Measurements from ENCODE around the gene REG3A.

The REG3A gene

DNA sequence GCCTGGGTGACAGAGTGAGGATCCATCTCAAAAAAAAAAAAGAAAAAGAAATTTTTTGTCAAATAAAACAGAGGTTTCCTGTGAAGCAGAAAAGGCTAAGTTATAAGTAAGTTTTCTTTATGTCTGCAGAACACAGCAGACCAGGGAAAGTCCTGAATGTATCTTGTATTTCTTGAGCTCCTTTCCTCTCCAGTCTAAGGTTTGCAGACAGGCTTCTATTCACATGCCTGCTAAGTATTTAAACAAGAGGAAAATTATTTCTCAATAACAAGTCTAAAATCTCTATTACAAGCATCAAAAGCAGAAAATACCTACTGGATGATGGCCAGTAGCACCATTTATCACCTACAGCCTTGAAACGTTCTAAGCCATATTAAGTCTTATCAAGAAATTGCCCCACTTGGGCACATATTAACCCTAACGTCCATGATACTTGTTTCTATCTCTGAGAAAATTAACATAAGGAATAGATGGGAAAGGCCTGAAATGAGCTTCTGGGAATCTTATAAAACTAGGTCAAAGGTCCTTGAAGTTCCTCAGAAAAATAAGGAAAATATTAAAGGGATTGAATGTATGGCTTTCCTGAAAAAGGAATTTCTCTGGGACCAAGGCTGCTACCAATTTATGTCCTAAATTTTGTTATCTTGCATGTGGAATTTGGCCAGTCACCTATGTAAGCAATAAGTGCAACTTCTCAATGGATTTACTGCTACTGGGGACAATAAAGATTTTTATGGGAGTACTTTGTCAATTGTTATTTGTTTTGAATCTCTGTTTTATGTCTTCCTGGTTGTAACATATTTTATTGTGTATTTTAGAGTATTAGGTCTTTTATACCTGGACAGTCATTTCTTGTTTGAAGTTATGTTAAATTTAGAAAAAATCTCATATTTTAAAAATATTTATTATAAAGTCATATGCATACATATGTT, 42.3 kb downstream of the REG3A start:
- no peak for DNase-seq

DNA sequence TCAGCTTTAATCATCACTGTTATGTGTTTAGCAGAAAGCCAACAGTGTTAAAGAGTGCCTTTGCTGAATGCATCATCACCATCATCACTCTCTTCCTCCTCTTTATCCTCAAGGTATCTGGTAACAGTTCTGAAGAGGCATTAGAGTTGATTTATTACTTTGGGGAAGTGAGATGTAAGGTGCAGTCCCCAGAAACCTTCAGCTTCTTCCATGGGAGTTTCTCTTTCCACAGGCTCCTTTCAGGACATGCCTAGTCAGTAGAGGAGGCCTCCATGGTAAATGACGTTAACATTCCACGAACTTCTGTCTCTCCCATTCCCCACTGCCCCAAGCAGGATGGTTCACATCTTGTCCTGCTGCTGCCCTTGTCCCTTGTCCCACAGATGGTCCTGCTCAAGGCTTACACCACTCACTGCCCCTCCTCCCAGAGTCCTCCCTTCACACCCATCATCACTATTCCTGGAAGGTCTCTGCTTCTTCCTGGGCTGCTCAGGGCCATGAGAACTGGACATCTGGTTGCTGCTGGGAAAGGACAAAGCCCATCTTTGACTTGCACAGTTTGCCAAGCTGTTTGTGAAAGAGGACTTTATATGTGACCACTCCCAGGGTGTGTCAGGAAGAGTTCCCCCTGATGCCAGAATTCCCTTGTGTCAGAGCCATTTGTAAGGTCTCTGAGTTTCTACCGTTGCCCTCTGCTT, 44.6 kb downstream of the REG3A start:
- DNase-seq, result no peak

DNA sequence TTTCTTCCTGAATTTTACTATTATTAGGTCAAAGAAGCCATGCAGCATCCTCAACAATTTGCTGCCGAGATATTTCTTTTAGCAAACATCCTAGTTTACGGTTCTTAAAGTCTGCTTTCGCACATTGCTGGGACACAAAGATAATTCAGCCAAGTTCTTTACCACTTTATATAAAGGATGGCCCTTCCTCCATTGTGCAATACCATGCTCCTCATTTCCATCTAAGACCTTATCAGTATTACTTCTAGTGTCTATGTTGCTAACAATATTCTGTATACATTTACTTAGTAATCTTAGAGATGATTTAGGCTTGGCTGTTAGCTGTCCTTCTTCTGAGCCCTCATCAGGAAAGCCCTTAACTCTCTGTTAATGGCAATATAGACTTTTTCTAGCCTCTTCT, 47.3 kb downstream of the REG3A start:
- no peak for DNase-seq
